Neural crest cell (in vitro differentiated cells): ENCODE data around the gene PFKL. TPM values are rescaled to one million over a fixed set of nuclear protein-coding genes. Genes with fewer than 3 reads are reported as not detected.

Experiments used
- DNase-seq: peaks from one replicate; pipeline ENCODE4 v3.0.0; 2021; ENCODE audit warnings: low read depth, mixed read lengths, low spot score
- H3K27ac Mint-ChIP-seq: one replicate; pipeline ENCODE4 v1.8.0; 2021; ENCODE audit warnings: mild to moderate bottlenecking, mixed read lengths; ENCODE audit not compliant: unreplicated experiment
- H3K27me3 Mint-ChIP-seq: 2 replicates; pipeline ENCODE4 v1.8.0; 2021; ENCODE audit warnings: low read depth, mild to moderate bottlenecking, mixed read lengths
- H3K36me3 Mint-ChIP-seq: 2 replicates; pipeline ENCODE4 v1.8.0; 2021; ENCODE audit warnings: low read depth, mild to moderate bottlenecking, mixed read lengths
- H3K4me1 Mint-ChIP-seq: 2 replicates; pipeline ENCODE4 v1.8.0; 2021; ENCODE audit warnings: mixed read lengths
- H3K4me3 Mint-ChIP-seq: one replicate; pipeline ENCODE4 v1.8.0; 2021; ENCODE audit warnings: mild to moderate bottlenecking, mixed read lengths
- H3K9me3 Mint-ChIP-seq: 2 replicates; pipeline ENCODE4 v1.8.0; 2021; ENCODE audit warnings: mixed read lengths
- total RNA-seq: library from RNA; stranded (reverse); gene quantifications from 2 replicates; pipeline ENCODE4 v1.2.1, GENCODE V29; 2021
- TF ChIP-seq, protein P1 (sequence below): fragments of 200-600 bp; sonication (generic); conservative IDR thresholded peaks from 2 replicates; pipeline ENCODE4 v1.5.0; 2021; ENCODE audit warnings: antibody characterized with exemption, mild to moderate bottlenecking

The PFKL gene
- total RNA-seq, 1 donor from 2014 or later, result 96.1 TPM

DNA sequence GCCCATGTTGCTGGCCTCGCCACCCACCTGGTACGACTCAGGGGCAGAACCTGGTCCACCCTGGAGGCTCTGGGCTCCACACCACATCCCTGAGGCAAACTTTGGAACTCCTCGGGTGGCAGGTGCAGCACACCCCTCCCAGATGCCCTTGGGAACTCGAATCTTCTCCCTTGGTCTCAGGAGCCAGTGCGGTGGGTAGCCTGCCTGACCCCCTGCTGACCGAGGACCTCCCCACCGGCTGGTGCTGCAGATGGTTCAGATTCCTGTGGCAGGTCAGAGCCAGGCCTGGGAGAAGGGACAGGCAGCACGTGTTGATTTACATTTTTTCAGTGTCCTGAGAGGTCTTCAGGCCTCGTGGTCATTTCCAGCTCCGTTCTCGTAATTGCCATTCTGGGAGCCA is 45.6 kb downstream of the PFKL start:
- Mint-ChIP-seq H3K36me3 (no peaks in the 10 kb centered on the region), H3K4me3 (no peak overlapping the region), H3K9me3 (no peaks in the 10 kb centered on the region), H3K4me1 (peaks cover 3% of the 10 kb centered on the region), H3K27ac (no peak overlapping the region), H3K27me3 (no peaks in the 10 kb centered on the region)
- TF ChIP-seq, protein P1, sequence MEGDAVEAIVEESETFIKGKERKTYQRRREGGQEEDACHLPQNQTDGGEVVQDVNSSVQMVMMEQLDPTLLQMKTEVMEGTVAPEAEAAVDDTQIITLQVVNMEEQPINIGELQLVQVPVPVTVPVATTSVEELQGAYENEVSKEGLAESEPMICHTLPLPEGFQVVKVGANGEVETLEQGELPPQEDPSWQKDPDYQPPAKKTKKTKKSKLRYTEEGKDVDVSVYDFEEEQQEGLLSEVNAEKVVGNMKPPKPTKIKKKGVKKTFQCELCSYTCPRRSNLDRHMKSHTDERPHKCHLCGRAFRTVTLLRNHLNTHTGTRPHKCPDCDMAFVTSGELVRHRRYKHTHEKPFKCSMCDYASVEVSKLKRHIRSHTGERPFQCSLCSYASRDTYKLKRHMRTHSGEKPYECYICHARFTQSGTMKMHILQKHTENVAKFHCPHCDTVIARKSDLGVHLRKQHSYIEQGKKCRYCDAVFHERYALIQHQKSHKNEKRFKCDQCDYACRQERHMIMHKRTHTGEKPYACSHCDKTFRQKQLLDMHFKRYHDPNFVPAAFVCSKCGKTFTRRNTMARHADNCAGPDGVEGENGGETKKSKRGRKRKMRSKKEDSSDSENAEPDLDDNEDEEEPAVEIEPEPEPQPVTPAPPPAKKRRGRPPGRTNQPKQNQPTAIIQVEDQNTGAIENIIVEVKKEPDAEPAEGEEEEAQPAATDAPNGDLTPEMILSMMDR, result no peak
- DNase-seq, result no peak

DNA sequence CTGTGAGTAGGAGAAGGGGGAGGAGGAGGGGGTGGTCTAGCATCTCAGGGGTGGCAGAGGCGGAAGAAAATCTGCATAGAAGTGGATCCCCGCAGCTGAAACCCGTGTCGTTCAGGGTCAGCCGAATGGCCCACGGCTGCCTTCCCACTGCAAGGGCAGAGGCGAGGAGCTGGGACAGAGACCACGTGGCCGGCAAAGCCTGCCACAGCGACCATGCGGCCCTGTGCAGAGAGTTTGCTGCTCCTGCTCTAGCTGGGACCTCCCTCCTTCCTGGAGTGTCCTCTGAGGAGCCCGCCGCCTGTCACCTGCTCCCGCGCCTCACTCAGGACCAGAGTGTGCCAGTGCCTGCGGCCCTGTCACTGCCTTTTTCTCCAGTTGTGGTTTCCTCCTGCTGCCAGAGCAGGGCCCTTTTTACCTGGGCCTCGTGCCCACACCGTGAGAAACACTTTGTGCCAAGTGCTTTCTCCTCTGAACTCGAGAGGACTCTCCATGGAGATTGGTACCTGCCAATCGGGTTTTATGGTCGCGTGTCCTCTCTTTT is 48.1 kb downstream of the PFKL start:
- no peaks in the 10 kb centered on the region for H3K27me3 Mint-ChIP-seq

DNA sequence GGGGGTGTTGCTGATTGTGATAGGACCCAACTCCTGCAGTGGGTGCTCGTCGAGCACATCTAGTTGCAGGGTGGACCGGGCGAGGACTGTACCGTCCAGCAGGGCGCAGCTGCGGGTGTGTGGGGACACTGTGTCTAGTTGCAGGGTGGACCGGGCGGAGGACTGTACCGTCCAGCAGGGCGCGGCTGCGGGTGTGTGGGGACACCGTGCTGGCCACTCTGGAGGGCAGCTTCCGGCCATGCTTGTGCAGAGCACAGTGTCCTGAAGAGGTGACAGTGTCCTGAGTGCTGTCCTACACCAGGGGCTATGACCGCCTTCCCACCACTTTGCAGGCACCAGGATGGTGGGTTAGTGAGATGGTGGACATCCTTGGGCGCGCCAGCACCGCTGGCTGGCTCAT is 49.0 kb downstream of the PFKL start:
- DNase-seq, result no peak
- Mint-ChIP-seq H3K36me3 (no peaks in the 10 kb centered on the region), H3K9me3 (no peaks in the 10 kb centered on the region), H3K4me3 (no peak overlapping the region), H3K4me1 (no peaks in the 10 kb centered on the region), H3K27ac (no peak overlapping the region), H3K27me3 (no peaks in the 10 kb centered on the region)
- TF ChIP-seq, protein P1, result no peak

More for the DNA sequence above, 48.1 kb downstream of the PFKL start:
- Mint-ChIP-seq H3K36me3 (no peaks in the 10 kb centered on the region), H3K4me3 (no peak overlapping the region), H3K9me3 (no peaks in the 10 kb centered on the region), H3K27ac (no peak overlapping the region), H3K4me1 (no peaks in the 10 kb centered on the region)
- TF ChIP-seq, protein P1, result no peak
- DNase-seq, result no peak

DNA sequence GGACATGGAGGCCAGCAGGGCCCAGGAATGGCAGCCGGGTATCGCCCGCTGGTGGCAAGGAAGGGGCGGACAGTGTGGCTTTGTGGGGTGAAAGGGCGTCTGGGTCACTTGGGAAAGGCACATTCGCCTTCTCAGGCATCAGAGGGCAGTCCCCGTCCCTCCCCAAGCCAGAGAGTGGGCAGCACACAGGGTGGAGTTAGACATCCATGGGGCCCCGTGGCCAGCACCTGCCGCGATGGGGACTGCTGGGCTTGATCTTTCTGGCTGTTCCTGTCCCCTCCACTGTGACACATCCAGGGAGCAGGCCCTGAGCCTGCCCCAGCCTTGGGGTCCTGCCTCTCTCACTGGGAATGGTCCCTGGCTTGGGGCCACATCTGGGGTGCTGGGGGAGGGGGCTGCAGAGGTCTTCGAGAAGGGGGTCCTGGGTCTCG is 49.6 kb downstream of the PFKL start:
- H3K27me3 Mint-ChIP-seq, result no peaks in the 10 kb centered on the region
- no peaks in the 10 kb centered on the region for H3K36me3 Mint-ChIP-seq
- TF ChIP-seq, protein P1, result no peak
- no peaks in the 10 kb centered on the region for H3K9me3 Mint-ChIP-seq
- no peaks in the 10 kb centered on the region for H3K4me1 Mint-ChIP-seq
- no peak overlapping the region for H3K27ac Mint-ChIP-seq
- H3K4me3 Mint-ChIP-seq, result no peak overlapping the region
- DNase-seq, result no peak

DNA sequence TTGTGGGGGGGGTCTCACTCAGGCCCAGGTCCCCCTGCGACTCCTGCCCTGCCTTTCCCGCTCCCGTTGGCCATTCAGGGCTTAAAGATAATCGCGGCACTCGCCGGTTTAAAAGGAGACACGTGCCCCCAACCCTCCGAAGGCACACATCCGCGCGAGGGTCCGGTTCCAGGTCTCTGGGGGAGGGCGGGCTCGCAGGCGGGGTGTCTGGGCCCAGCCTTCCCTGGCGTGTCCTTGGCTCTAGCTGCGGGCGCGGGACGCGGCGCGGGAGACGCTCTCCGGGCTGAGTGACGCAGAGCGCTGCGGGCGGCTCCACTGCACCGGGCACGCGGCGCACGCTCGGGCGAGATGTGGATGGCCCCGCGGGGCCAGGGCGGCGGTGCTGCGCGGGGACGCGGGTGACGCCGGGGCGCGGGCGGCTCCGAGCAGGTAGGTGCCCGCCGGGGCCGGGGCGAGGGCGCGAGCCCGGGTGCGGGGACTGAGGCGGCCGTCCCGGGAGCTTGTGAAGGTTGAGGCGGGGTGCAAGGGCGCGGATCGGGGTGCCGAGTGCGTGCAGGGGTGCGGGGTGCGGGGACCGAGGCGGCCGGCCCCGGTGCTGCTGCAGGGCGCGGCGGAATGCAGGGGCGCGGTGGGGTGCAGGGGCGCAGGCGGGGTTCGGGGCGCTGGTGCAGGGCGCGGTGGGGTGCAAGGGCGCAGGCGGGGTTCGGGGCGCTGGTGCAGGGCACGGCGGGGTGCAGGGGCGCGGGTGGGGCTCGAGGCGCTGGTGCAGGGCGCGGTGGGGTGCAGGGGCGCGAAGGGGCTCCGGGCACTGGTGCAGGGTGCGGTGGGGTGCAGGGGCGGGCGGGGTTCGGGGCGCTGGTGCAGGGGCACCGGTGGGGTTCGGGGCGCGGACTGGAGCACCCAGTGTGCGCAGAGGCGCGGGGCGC is 50.3 kb downstream of the PFKL start:
- H3K27me3 Mint-ChIP-seq, result no peaks in the 10 kb centered on the region
- H3K4me1 Mint-ChIP-seq, result no peaks in the 10 kb centered on the region
- H3K27ac Mint-ChIP-seq, result no peak overlapping the region
- TF ChIP-seq, protein P1, result no peak
- no peak overlapping the region for H3K4me3 Mint-ChIP-seq
- no peaks in the 10 kb centered on the region for H3K36me3 Mint-ChIP-seq
- DNase-seq, result no peak
- no peaks in the 10 kb centered on the region for H3K9me3 Mint-ChIP-seq
